GM23248 (cell line): ENCODE data around the gene SNX19. TPM values are rescaled to one million over a fixed set of nuclear protein-coding genes. Genes with fewer than 3 reads are reported as not detected.
A peak's percentile ranks its signal among the peaks of the same experiment; 100 is the strongest.

Experiments
- DNase-seq: peaks from one replicate; pipeline ENCODE4 v3.0.0-alpha.2; 2015
- H2AFZ ChIP-seq: fragments of 200-600 bp; sonication (generic); 2 replicates; pipeline ENCODE4 v1.6.1; 2016; ENCODE audit warnings: antibody characterized with exemption
- H3F3A ChIP-seq: fragments of 200-600 bp; sonication (generic); 2 replicates; pipeline ENCODE4 v1.6.1; 2016; ENCODE audit warnings: mild to moderate bottlenecking, antibody characterized with exemption, mixed run types; ENCODE audit not compliant: insufficient read depth
- H3K27ac ChIP-seq: fragments of 200-600 bp; sonication (generic); 2 replicates; pipeline ENCODE4 v1.5.1; 2016; ENCODE audit warnings: mild to moderate bottlenecking
- H3K27me3 ChIP-seq: fragments of 200-600 bp; sonication (generic); replicated peaks from 2 replicates; pipeline ENCODE4 v1.6.1; 2016; ENCODE audit warnings: mild to moderate bottlenecking; ENCODE audit not compliant: insufficient read depth
- H3K36me3 ChIP-seq: fragments of 200-600 bp; sonication (generic); 2 replicates; pipeline ENCODE4 v1.6.1; 2016; ENCODE audit warnings: low read depth, mild to moderate bottlenecking
- H3K4me1 ChIP-seq: fragments of 200-600 bp; sonication (generic); 2 replicates; pipeline ENCODE4 v1.6.1; 2016; ENCODE audit warnings: mild to moderate bottlenecking; ENCODE audit not compliant: insufficient read depth
- H3K4me2 ChIP-seq: fragments of 200-600 bp; sonication (generic); one replicate; pipeline ENCODE4 v1.6.1; 2016; ENCODE audit warnings: mild to moderate bottlenecking; ENCODE audit not compliant: unreplicated experiment
- H3K4me3 ChIP-seq: fragments of 200-600 bp; sonication (generic); 2 replicates; pipeline ENCODE4 v1.5.1; 2016; ENCODE audit warnings: mild to moderate bottlenecking
- H3K79me2 ChIP-seq: fragments of 200-600 bp; sonication (generic); 2 replicates; pipeline ENCODE4 v1.6.1; 2016; ENCODE audit warnings: mild to moderate bottlenecking; ENCODE audit not compliant: insufficient read depth
- H3K9ac ChIP-seq: fragments of 200-600 bp; sonication (generic); 2 replicates; pipeline ENCODE4 v1.6.1; 2016; ENCODE audit warnings: mild to moderate bottlenecking
- H3K9me2 ChIP-seq: fragments of 200-600 bp; sonication (generic); 2 replicates; pipeline ENCODE4 v1.6.1; 2016; ENCODE audit warnings: mixed run types, mild to moderate bottlenecking, moderate library complexity; ENCODE audit not compliant: insufficient read depth
- H3K9me3 ChIP-seq: fragments of 200-600 bp; sonication (generic); one replicate; pipeline ENCODE4 v1.6.1; 2017; ENCODE audit warnings: low read depth
- H4K20me1 ChIP-seq: fragments of 200-600 bp; sonication (generic); 2 replicates; pipeline ENCODE4 v1.6.0; 2016; ENCODE audit not compliant: insufficient read depth
- EZH2 ChIP-seq: fragments of 200-600 bp; sonication (generic); IDR thresholded peaks from 2 replicates; pipeline ENCODE4 v1.6.1; 2018; ENCODE audit warnings: antibody characterized with exemption, mild to moderate bottlenecking; ENCODE audit not compliant: insufficient read depth, poor library complexity, severe bottlenecking
- EZH2phosphoT487 ChIP-seq: fragments of 200-600 bp; sonication (generic); IDR thresholded peaks from 2 replicates; pipeline ENCODE4 v1.6.1; 2018; ENCODE audit warnings: antibody characterized with exemption, moderate library complexity, mild to moderate bottlenecking, low read depth; ENCODE audit not compliant: insufficient read depth
- WGBS, 2 experiments: methylation state at CpG; one replicate each; pipeline ENCODE4 v1.1.6; 2015 to 2017; ENCODE audit warnings: low lambda C conversion rate in 2 of 2, low coverage in 1 of 2; ENCODE audit errors: missing lambda C conversion rate in 2 of 2; 5-methylcytosine and 5-hydroxymethylcytosine counted together
- in situ Hi-C: fragments of 300-500 bp; cut with MboI; formaldehyde crosslinking; loops from 2 replicates; pipeline ENCODE4 v1.15.0; 2020
- polyA plus RNA-seq: library from polyadenylated mRNA; unstranded; fragments of >200 nt; fragmentation: Nextera tagmentation; extraction: Ambion mirVana; gene quantifications from 2 replicates; pipeline ENCODE4 v1.2.1, GENCODE V29; 2016
- total RNA-seq: library from RNA; depleted of rRNA; stranded (reverse); fragments of >200 nt; shearing (Covaris generic); gene quantifications from 2 replicates; pipeline ENCODE4 v1.2.3, GENCODE V29; 2014

SNX19 gene
- total and polyA plus RNA-seq, 2 experiments from 2014 or later = 40.3 to 81.9 TPM

- Histone ChIP-seq H3K4me3 (no peak overlapping the region), H3K9me3 (no peaks in the 10 kb centered on the region), H3F3A (peaks cover 7% of the 10 kb centered on the region), H3K79me2 (no peaks in the 10 kb centered on the region), H3K9ac (peak overlapping the region; percentile 37), H3K27ac (peak overlapping the region; percentile 33), H4K20me1 (no peaks in the 10 kb centered on the region), H2AFZ (peak overlapping the region; percentile 2; the same call in 1 of the 2 replicates), H3K4me1 (peaks cover 21% of the 10 kb centered on the region), H3K36me3 (no peaks in the 10 kb centered on the region), H3K4me2 (peak overlapping the region; percentile 6), H3K27me3 (peaks cover 5% of the 10 kb centered on the region; the same call in 1 of the 2 replicates), H3K9me2 (no peaks in the 10 kb centered on the region)
- no peak for TF ChIP-seq EZH2phosphoT487
- TF ChIP-seq EZH2 = no peak
- 16 to 19% methylated on average over 9 to 13 of the region's 13 CpGs for WGBS, 2 experiments
- in situ Hi-C loops = no loop called here
- DNase-seq = peak; percentile 95
Observed at GRCh38 chr11:130827451-130828377, 88.6 kb downstream of the SNX19 start.

- Histone ChIP-seq H3K9ac (no peak overlapping the region), H3K79me2 (no peaks in the 10 kb centered on the region), H3K4me2 (no peak overlapping the region), H3K36me3 (no peaks in the 10 kb centered on the region), H4K20me1 (no peaks in the 10 kb centered on the region), H3K4me3 (no peak overlapping the region), H3K4me1 (peaks cover 12% of the 10 kb centered on the region), H3K9me3 (no peaks in the 10 kb centered on the region), H3K9me2 (no peaks in the 10 kb centered on the region), H3K27ac (no peak overlapping the region), H3F3A (no peaks in the 10 kb centered on the region; the same call in 1 of the 2 replicates), H3K27me3 (peaks cover 5% of the 10 kb centered on the region; the same call in 1 of the 2 replicates), H2AFZ (no peak overlapping the region)
- TF ChIP-seq EZH2phosphoT487 (no peak), EZH2 (no peak)
- in situ Hi-C loops = no loop called here
- DNase-seq = no peak
- 90 to 93% methylated on average over 9 of the region's 9 CpGs for WGBS, 2 experiments
Observed at GRCh38 chr11:130826572-130826971, 89.7 kb downstream of the SNX19 start.

GRCh38 chr11:130825983-130826382 is 90.3 kb downstream of the SNX19 start:
- TF ChIP-seq EZH2 = no peak
- no peak for TF ChIP-seq EZH2phosphoT487
- in situ Hi-C loops = no loop called here
- Histone ChIP-seq H3K9me2 (no peaks in the 10 kb centered on the region), H3K79me2 (no peaks in the 10 kb centered on the region), H3K9me3 (no peaks in the 10 kb centered on the region), H4K20me1 (no peaks in the 10 kb centered on the region), H3K9ac (no peak overlapping the region), H3K4me1 (peaks cover 12% of the 10 kb centered on the region), H3K4me3 (no peak overlapping the region), H3F3A (no peaks in the 10 kb centered on the region; the same call in 1 of the 2 replicates), H2AFZ (no peak overlapping the region), H3K27ac (no peak overlapping the region), H3K4me2 (no peak overlapping the region), H3K36me3 (no peaks in the 10 kb centered on the region), H3K27me3 (peaks cover 5% of the 10 kb centered on the region; the same call in 1 of the 2 replicates)
- no peak for DNase-seq
- 88 to 92% methylated on average over 8 of the region's 8 CpGs for WGBS, 2 experiments

GRCh38 chr11:130825561-130825960 is 90.7 kb downstream of the SNX19 start:
- H3K36me3 ChIP-seq = no peaks in the 10 kb centered on the region
- no peaks in the 10 kb centered on the region for H3K9me2 ChIP-seq
- in situ Hi-C loops = no loop called here
- H2AFZ ChIP-seq = no peak overlapping the region
- H4K20me1 ChIP-seq = no peaks in the 10 kb centered on the region
- no peaks in the 10 kb centered on the region for H3K79me2 ChIP-seq
- no peak overlapping the region for H3K4me3 ChIP-seq
- no peak overlapping the region for H3K27ac ChIP-seq
- H3K9ac ChIP-seq = no peak overlapping the region
- peaks cover 5% of the 10 kb centered on the region; the same call in 1 of the 2 replicates for H3K27me3 ChIP-seq
- peaks cover 12% of the 10 kb centered on the region for H3K4me1 ChIP-seq
- 92 to 97% methylated on average over 5 of the region's 5 CpGs for WGBS, 2 experiments
- H3F3A ChIP-seq = no peaks in the 10 kb centered on the region; the same call in 1 of the 2 replicates
- no peak for TF ChIP-seq EZH2
- TF ChIP-seq EZH2phosphoT487 = no peak
- no peak for DNase-seq
- H3K4me2 ChIP-seq = no peak overlapping the region
- H3K9me3 ChIP-seq = no peaks in the 10 kb centered on the region
